PC-3 (cell line): Measurements from ENCODE around the gene MAD2L1BP. TPM values are rescaled to one million over a fixed set of nuclear protein-coding genes. Genes with fewer than 3 reads are reported as not detected.
"Not testable (repeated sequence)": the region's sequence is repeated elsewhere in the genome, so short reads cannot be mapped to it uniquely, and the experiment has no call there.

Source experiments
- ATAC-seq: fragments of 200-7000 bp; cut with Tn5 transposase; 2 replicates; pipeline ENCODE4 v1.9.1; 2020; ENCODE audit warnings: mild to moderate bottlenecking, moderate library complexity
- BruUV-seq: library from RNA; stranded (reverse); fragments of 400-500 nt; replicated peaks from 2 replicates; lab custom pipeline; 2021; lab: Mats Ljungman, UMichigan
- CTCF ChIA-PET: fragments of 300-600 bp; sonication (Branson Sonifier 250); formaldehyde crosslinking; loops from one replicate; lab custom pipeline; 2022; ENCODE audit warnings: antibody characterized with exemption; lab: Charles Lee
- POLR2A ChIA-PET: fragments of 300-600 bp; sonication (Branson Sonifier 250); formaldehyde crosslinking; loops from one replicate; lab custom pipeline; 2022; ENCODE audit warnings: antibody characterized with exemption; ENCODE audit not compliant: unreplicated experiment; lab: Charles Lee
- DNase-seq: peaks from one replicate; pipeline ENCODE4 v3.0.0-alpha.2; 2015
- H2AFZ ChIP-seq: fragments of 300-600 bp; sonication (generic); 2 replicates; pipeline ENCODE4 v1.6.0; 2016; ENCODE audit warnings: antibody characterized with exemption, low read length
- H3F3A ChIP-seq: fragments of 300-600 bp; sonication (generic); one replicate; pipeline ENCODE4 v1.6.0; 2017; ENCODE audit warnings: antibody characterized with exemption, low read length, control low read depth, mild to moderate bottlenecking; ENCODE audit not compliant: unreplicated experiment
- H3K27ac ChIP-seq: fragments of 300-600 bp; sonication (generic); 2 replicates; pipeline ENCODE4 v1.5.1; 2016; ENCODE audit warnings: mild to moderate bottlenecking, low read length
- H3K27me3 ChIP-seq: fragments of 300-600 bp; sonication (generic); 2 replicates; pipeline ENCODE4 v1.6.1; 2016; ENCODE audit warnings: low read length, mixed read lengths
- H3K36me3 ChIP-seq: fragments of 300-600 bp; sonication (generic); 2 replicates; pipeline ENCODE4 v1.6.1; 2016; ENCODE audit warnings: low read depth, mixed run types, low read length, mixed read lengths
- H3K4me1 ChIP-seq: fragments of 300-600 bp; sonication (generic); 2 replicates; pipeline ENCODE4 v1.5.1; 2016; ENCODE audit warnings: low read length; ENCODE audit not compliant: insufficient read depth
- H3K4me2 ChIP-seq: fragments of 300-600 bp; sonication (generic); 2 replicates; pipeline ENCODE4 v1.6.0; 2016; ENCODE audit warnings: low read length
- H3K4me3 ChIP-seq: fragments of 300-600 bp; sonication (generic); 2 replicates; pipeline ENCODE4 v1.5.1; 2016; ENCODE audit warnings: mild to moderate bottlenecking, low read length, mixed read lengths
- H3K79me2 ChIP-seq: fragments of 300-600 bp; sonication (generic); 2 replicates; pipeline ENCODE4 v1.6.1; 2017; ENCODE audit warnings: low read length, mixed read lengths
- H3K9ac ChIP-seq: fragments of 300-600 bp; sonication (generic); 2 replicates; pipeline ENCODE4 v1.6.0; 2016; ENCODE audit warnings: mild to moderate bottlenecking, low read length
- H3K9me2 ChIP-seq: fragments of 300-600 bp; sonication (generic); replicated peaks from 2 replicates; pipeline ENCODE4 v1.6.1; 2016; ENCODE audit warnings: mixed run types, low read length, mixed read lengths
- H3K9me3 ChIP-seq: fragments of 300-600 bp; sonication (generic); 2 replicates; pipeline ENCODE4 v1.6.1; 2016; ENCODE audit warnings: low read length, mixed read lengths
- H4K20me1 ChIP-seq: fragments of 300-600 bp; sonication (generic); 2 replicates; pipeline ENCODE4 v1.6.1; 2016; ENCODE audit warnings: low read length, mixed read lengths
- CTCF ChIP-seq: fragments of 300-600 bp; sonication (generic); conservative IDR thresholded peaks from 2 replicates; pipeline ENCODE4 v1.5.1; 2017; ENCODE audit warnings: antibody characterized with exemption, low read depth, mild to moderate bottlenecking, low read length
- EZH2 ChIP-seq: fragments of 300-600 bp; sonication (generic); IDR thresholded peaks from one replicate; pipeline ENCODE4 v1.6.1; 2017; ENCODE audit warnings: antibody characterized with exemption, mild to moderate bottlenecking, low read length; ENCODE audit not compliant: unreplicated experiment
- EZH2phosphoT487 ChIP-seq: fragments of 300-600 bp; sonication (generic); IDR thresholded peaks from 2 replicates; pipeline ENCODE4 v1.6.1; 2018; ENCODE audit warnings: mild to moderate bottlenecking, antibody characterized with exemption, low read length, borderline replicate concordance
- intact Hi-C: fragments of 100-400 bp; cut with micrococcal nuclease; formaldehyde crosslinking; loops from 2 replicates; pipeline ENCODE4 v1.9.0; 2023
- total RNA-seq: library from RNA; depleted of rRNA; stranded (reverse); fragments of >200 nt; gene quantifications from 2 replicates; pipeline ENCODE4 v1.2.3, GENCODE V29; 2014

The MAD2L1BP gene
- total RNA-seq, 1 experiment from 2014 or later: 40.9 TPM

GRCh38 chr6:43657221-43657802 is 21.7 kb downstream of the MAD2L1BP start:
- ATAC-seq (no peak), DNase-seq (no peak)
- Histone ChIP-seq H3K4me1 (no peaks in the 10 kb centered on the region), H3F3A (no peaks in the 10 kb centered on the region), H3K27me3 (no peaks in the 10 kb centered on the region), H4K20me1 (no peaks in the 10 kb centered on the region), H3K9me2 (no peaks in the 10 kb centered on the region), H3K79me2 (no peaks in the 10 kb centered on the region), H3K4me3 (no peak overlapping the region), H2AFZ (no peak overlapping the region), H3K4me2 (no peak overlapping the region), H3K27ac (no peak overlapping the region), H3K9ac (no peak overlapping the region), H3K9me3 (0 out of 2 replicates have a peak, but pooled peaks cover 5% of the 10 kb centered on the region), H3K36me3 (no peaks in the 10 kb centered on the region; the same call in 1 of the 2 replicates)
- intact Hi-C loops: no loop called here
- POLR2A ChIA-PET: no interaction called here
- no TSS peak for BruUV-seq
- CTCF ChIA-PET: no interaction called here
- TF ChIP-seq EZH2phosphoT487 (no peak), CTCF (no peak), EZH2 (no peak)

GRCh38 chr6:43658161-43658560 is 22.5 kb downstream of the MAD2L1BP start:
- intact Hi-C loops: no loop called here
- ChIA-PET POLR2A (no interaction called here), CTCF (no interaction called here)
- TF ChIP-seq EZH2phosphoT487 (no peak), CTCF (no peak), EZH2 (no peak)
- Histone ChIP-seq H3K79me2 (no peaks in the 10 kb centered on the region), H3K36me3 (no peaks in the 10 kb centered on the region; the same call in 1 of the 2 replicates), H2AFZ (no peak overlapping the region), H3K27ac (no peak overlapping the region), H3K9ac (no peak overlapping the region), H3F3A (no peaks in the 10 kb centered on the region), H3K9me3 (0 out of 2 replicates have a peak, but pooled peaks cover 5% of the 10 kb centered on the region), H3K4me2 (no peak overlapping the region), H4K20me1 (no peaks in the 10 kb centered on the region), H3K27me3 (no peaks in the 10 kb centered on the region), H3K4me3 (no peak overlapping the region), H3K4me1 (no peaks in the 10 kb centered on the region), H3K9me2 (no peaks in the 10 kb centered on the region)
- no peak for DNase-seq
- BruUV-seq: no TSS peak
- no peak for ATAC-seq

- CTCF ChIA-PET, H3K36me3 ChIP-seq, POLR2A ChIA-PET: not testable (repeated sequence)
Observed at GRCh38 chr6:43662948-43663347, 27.3 kb downstream of the MAD2L1BP start.

More at GRCh38 chr6:43662948-43663347, 27.3 kb downstream of the MAD2L1BP start:
- ATAC-seq, H3K4me2 ChIP-seq, DNase-seq, H4K20me1 ChIP-seq, H3K9me3 ChIP-seq, BruUV-seq, H3K9ac ChIP-seq, H3K27ac ChIP-seq, H3K9me2 ChIP-seq, H3K27me3 ChIP-seq, H2AFZ ChIP-seq, H3F3A ChIP-seq, H3K79me2 ChIP-seq, H3K4me3 ChIP-seq: not testable (repeated sequence)
- intact Hi-C loops: loop anchor here (10.0 kb wide), 1 partner anchor 62 kb away; no protein-coding TSS in a partner anchor
- peaks cover 16% of the 10 kb centered on the region for H3K4me1 ChIP-seq
